Endothelial cell of umbilical vein (primary cell): ENCODE measurements around the gene VTI1A. TPM values are rescaled to one million over a fixed set of nuclear protein-coding genes. Genes with fewer than 3 reads are reported as not detected.

Source experiments
- BruUV-seq: library from RNA; stranded (reverse); fragments of 400-500 nt; replicated peaks from 2 replicates; lab custom pipeline; 2021; lab: Mats Ljungman, UMichigan
- CTCF ChIA-PET: fragments of 300-600, 350-600 bp; sonication (Branson Sonifier 250); formaldehyde crosslinking; loops from one replicate; lab custom pipeline; 2021; ENCODE audit warnings: antibody characterized with exemption, inconsistent platforms; lab: Charles Lee
- POLR2A ChIA-PET: fragments of 300-600, 350-600 bp; sonication (Branson Sonifier 250); formaldehyde crosslinking; loops from one replicate; lab custom pipeline; 2021; ENCODE audit warnings: antibody characterized with exemption, inconsistent platforms; lab: Charles Lee
- DNase-seq: peaks from one replicate; pipeline ENCODE4 v3.0.0-alpha.2; 2011; ENCODE audit warnings: low read depth, low spot score
- FAIRE-seq: peaks from 2 replicates; lab custom pipeline; 2011; peaks lifted over from hg19 to GRCh38; lab: Jason Lieb, UNC
- H2AFZ ChIP-seq: 2 replicates; pipeline ENCODE4 v1.6.0; 2012; ENCODE audit warnings: low read depth, low read length, control low read depth, inconsistent platforms
- H3K27ac ChIP-seq: 2 replicates; pipeline ENCODE4 v1.5.1; 2011; ENCODE audit warnings: low read depth, mild to moderate bottlenecking, control low read depth, low read length, moderate library complexity; ENCODE audit not compliant: insufficient read depth
- H3K27me3 ChIP-seq, 2 experiments: 2 replicates each; pipeline versions ENCODE4 v1.6.0 to v1.6.1; 2011; ENCODE audit warnings: low read length in 2 of 2, mixed read lengths in 1 of 2; ENCODE audit not compliant: control insufficient read depth in 2 of 2, insufficient read depth in 2 of 2
- H3K36me3 ChIP-seq, 2 experiments: 2 replicates in 1 of 2; 3 replicates in 1 of 2; pipeline ENCODE4 v1.5.1; 2011; ENCODE audit warnings: low read length in 2 of 2, mild to moderate bottlenecking in 1 of 2, moderate library complexity in 1 of 2; ENCODE audit not compliant: control insufficient read depth in 2 of 2, insufficient read depth in 2 of 2; ENCODE audit errors: extremely low read depth in 1 of 2
- H3K4me1 ChIP-seq: 3 replicates; pipeline ENCODE4 v1.5.1; 2011; ENCODE audit warnings: mild to moderate bottlenecking, low read length; ENCODE audit not compliant: control insufficient read depth, insufficient read depth; ENCODE audit errors: extremely low read depth
- H3K4me2 ChIP-seq: 2 replicates; pipeline ENCODE4 v1.6.1; 2011; ENCODE audit warnings: low read length, control low read depth, mixed read lengths; ENCODE audit not compliant: insufficient read depth
- H3K4me3 ChIP-seq, 3 experiments: fragments of 200-600 bp in 1 of 3; sonication (generic), shearing (Covaris generic) in 1 of 3; replicated peaks in 1 of 3; 2 replicates each; pipeline ENCODE4 v1.5.1; 2011 to 2016; ENCODE audit warnings: control low read depth in 3 of 3, low read length in 3 of 3, mild to moderate bottlenecking in 2 of 3, inconsistent platforms in 1 of 3, low read depth in 1 of 3, moderate library complexity in 1 of 3; ENCODE audit not compliant: insufficient read depth in 1 of 3
- H3K79me2 ChIP-seq: 2 replicates; pipeline ENCODE4 v1.6.0; 2012; ENCODE audit warnings: low read length, inconsistent platforms; ENCODE audit not compliant: control insufficient read depth, insufficient read depth
- H3K9ac ChIP-seq: replicated peaks from 2 replicates; pipeline ENCODE3; 2011; ENCODE audit warnings: low read length, control low read depth; ENCODE audit not compliant: insufficient read depth; ENCODE audit errors: extremely low read depth
- H3K9me1 ChIP-seq: replicated peaks from 3 replicates; pipeline ENCODE4 v1.6.0; 2011; ENCODE audit warnings: mild to moderate bottlenecking, low read length; ENCODE audit not compliant: control insufficient read depth, insufficient read depth; ENCODE audit errors: extremely low read depth
- H3K9me3 ChIP-seq: replicated peaks from 2 replicates; pipeline ENCODE4 v1.5.1; 2012; ENCODE audit warnings: low read length, inconsistent platforms; ENCODE audit not compliant: control insufficient read depth, insufficient read depth
- H4K20me1 ChIP-seq: replicated peaks from 2 replicates; pipeline ENCODE3; 2011; ENCODE audit warnings: mild to moderate bottlenecking, low read length; ENCODE audit not compliant: control insufficient read depth, insufficient read depth; ENCODE audit errors: extremely low read depth
- FOS ChIP-seq: IDR thresholded peaks from 2 replicates; pipeline ENCODE4 v1.6.1; 2011; ENCODE audit warnings: mild to moderate bottlenecking, low read length, moderate library complexity, borderline replicate concordance; ENCODE audit not compliant: insufficient read depth
- JUN ChIP-seq: IDR thresholded peaks from 2 replicates; pipeline ENCODE4 v1.6.1; 2011; ENCODE audit warnings: borderline replicate concordance, low read depth; ENCODE audit not compliant: insufficient read length, insufficient read depth
- POLR2A ChIP-seq: IDR thresholded peaks from 2 replicates; pipeline ENCODE4 v1.6.1; 2012; ENCODE audit warnings: low read depth, mild to moderate bottlenecking, control low read depth, low read length
- dilution Hi-C: fragments of 300-500 bp; cut with MboI; formaldehyde crosslinking; loops from one replicate; pipeline ENCODE4 v1.15.0; 2019; ENCODE audit warnings: low sequenced_read_pairs; ENCODE audit not compliant: extremely low pct_ligation_motif_present
- intact Hi-C: fragments of 100-400 bp; cut with micrococcal nuclease; formaldehyde crosslinking; loops from one replicate; pipeline ENCODE4 v1.10.0; 2022
- polyA plus RNA-seq, 4 experiments: library from polyadenylated mRNA; depleted of rRNA in 3 of 4; stranded (reverse) in 3 of 4; unstranded in 1 of 4; fragments of >200 nt; gene quantifications; 2 replicates each; pipeline versions ENCODE4 v1.2.1 to v1.2.3, GENCODE V29; 2011 to 2012; ENCODE audit warnings: missing spikeins in 1 of 4
- total RNA-seq: library from RNA; stranded (reverse); gene quantifications from 2 replicates; pipeline ENCODE4 v1.2.3, GENCODE V29; 2021
- TF ChIP-seq, protein P1 (sequence below): IDR thresholded peaks from 2 replicates; pipeline ENCODE4 v1.6.1; 2011; ENCODE audit not compliant: insufficient read depth, insufficient read length
- TF ChIP-seq, protein P2 (sequence below), 2 donors: IDR thresholded peaks; 1 replicate in 1 of 2; 2 replicates in 1 of 2; pipeline ENCODE4 v1.5.1; 2011; ENCODE audit warnings: low read length in 2 of 2, mild to moderate bottlenecking in 2 of 2, moderate library complexity in 2 of 2, control low read depth in 1 of 2, inconsistent platforms in 1 of 2, low read depth in 1 of 2; ENCODE audit not compliant: insufficient read depth in 1 of 2; ENCODE audit errors: extremely low read depth in 1 of 2

The VTI1A gene
- total and polyA plus RNA-seq, 2 donors (not counting 3 experiments of a cell fraction or from before 2014, with no cell fraction given): 10.8 to 35.6 TPM

DNA sequence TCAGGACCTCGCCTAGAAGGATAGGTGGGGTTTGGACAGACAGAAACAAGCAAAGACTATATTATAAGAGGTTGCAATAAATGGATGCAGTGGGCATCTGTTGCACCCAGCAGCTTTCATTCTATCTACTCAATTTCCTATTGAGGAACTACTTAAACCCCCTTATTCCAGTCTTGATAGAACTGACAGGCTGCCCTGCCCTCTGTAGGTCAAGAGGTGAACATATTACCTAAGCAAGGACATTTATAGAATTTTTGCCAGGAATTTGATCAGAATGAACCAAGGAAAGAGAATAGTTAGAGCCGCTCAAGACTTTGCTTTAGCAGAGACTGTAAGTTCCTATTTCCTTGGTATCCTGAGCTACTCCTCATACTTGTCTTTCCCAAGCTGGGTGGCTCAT lies 9.5 kb downstream of the VTI1A start:
- dilution Hi-C loops: no loop called here
- Histone ChIP-seq H2AFZ (no peak overlapping the region), H3K4me2 (no peak overlapping the region), H3K9ac (no peak overlapping the region), H3K9me3 (no peaks in the 10 kb centered on the region), H3K9me1 (no peaks in the 10 kb centered on the region), H3K4me1 (no peaks in the 10 kb centered on the region), H3K36me3 (peaks cover 2 to 5% of the 10 kb centered on the region in 2 experiments), H3K27ac (no peak overlapping the region), H3K27me3 (no peaks in the 10 kb centered on the region), H3K79me2 (peaks cover 6% of the 10 kb centered on the region), H3K4me3 (no peak overlapping the region), H4K20me1 (no peaks in the 10 kb centered on the region)
- POLR2A ChIA-PET: no interaction called here
- DNase-seq: no peak
- CTCF ChIA-PET: interaction anchor here (0.8 to 1.8 kb wide), 6 partner anchors 11 to 738 kb away, joined by 3 to 6 read pairs (median 4); no protein-coding TSS in a partner anchor
- no TSS peak for BruUV-seq
- no peak for TF ChIP-seq POLR2A
- TF ChIP-seq, protein P1, sequence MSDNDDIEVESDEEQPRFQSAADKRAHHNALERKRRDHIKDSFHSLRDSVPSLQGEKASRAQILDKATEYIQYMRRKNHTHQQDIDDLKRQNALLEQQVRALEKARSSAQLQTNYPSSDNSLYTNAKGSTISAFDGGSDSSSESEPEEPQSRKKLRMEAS: no peak
- TF ChIP-seq, protein P2, sequence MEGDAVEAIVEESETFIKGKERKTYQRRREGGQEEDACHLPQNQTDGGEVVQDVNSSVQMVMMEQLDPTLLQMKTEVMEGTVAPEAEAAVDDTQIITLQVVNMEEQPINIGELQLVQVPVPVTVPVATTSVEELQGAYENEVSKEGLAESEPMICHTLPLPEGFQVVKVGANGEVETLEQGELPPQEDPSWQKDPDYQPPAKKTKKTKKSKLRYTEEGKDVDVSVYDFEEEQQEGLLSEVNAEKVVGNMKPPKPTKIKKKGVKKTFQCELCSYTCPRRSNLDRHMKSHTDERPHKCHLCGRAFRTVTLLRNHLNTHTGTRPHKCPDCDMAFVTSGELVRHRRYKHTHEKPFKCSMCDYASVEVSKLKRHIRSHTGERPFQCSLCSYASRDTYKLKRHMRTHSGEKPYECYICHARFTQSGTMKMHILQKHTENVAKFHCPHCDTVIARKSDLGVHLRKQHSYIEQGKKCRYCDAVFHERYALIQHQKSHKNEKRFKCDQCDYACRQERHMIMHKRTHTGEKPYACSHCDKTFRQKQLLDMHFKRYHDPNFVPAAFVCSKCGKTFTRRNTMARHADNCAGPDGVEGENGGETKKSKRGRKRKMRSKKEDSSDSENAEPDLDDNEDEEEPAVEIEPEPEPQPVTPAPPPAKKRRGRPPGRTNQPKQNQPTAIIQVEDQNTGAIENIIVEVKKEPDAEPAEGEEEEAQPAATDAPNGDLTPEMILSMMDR (IDR thresholded peaks at IDR 0.05; ENCODE audit: extremely low read depth in 1 of 2, insufficient read depth in 1 of 2, low read depth in 1 of 2, low read length in 2 of 2): no peak
- no peak for FAIRE-seq
- intact Hi-C loops: no loop called here

DNA sequence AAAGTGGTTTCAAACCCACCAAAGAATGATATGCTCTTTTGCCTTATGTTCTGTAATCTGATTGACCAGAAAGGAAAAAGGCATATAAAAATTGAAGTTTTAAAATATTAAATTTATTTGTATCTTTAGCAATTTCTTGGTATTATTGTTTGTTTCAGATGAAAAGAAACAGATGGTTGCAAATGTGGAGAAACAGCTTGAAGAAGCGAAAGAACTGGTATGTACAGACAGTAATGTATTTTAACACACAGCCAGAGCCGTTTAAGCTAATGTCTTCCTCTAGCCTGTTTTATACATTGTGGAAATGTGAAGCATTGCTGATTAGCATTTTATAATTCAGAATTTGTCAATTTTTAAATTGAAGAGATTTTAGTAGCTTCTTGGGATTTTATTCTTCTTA lies 13.4 kb downstream of the VTI1A start:
- no peak overlapping the region for H3K4me3 ChIP-seq
- no peaks in the 10 kb centered on the region for H3K9me1 ChIP-seq
- H3K27me3 ChIP-seq: no peaks in the 10 kb centered on the region
- no peak overlapping the region for H2AFZ ChIP-seq
- dilution Hi-C loops: no loop called here
- POLR2A ChIA-PET: no interaction called here
- H4K20me1 ChIP-seq: no peaks in the 10 kb centered on the region
- H3K4me1 ChIP-seq: no peaks in the 10 kb centered on the region
- intact Hi-C loops: no loop called here
- H3K79me2 ChIP-seq: peaks cover 2% of the 10 kb centered on the region
- H3K27ac ChIP-seq: no peak overlapping the region
- H3K9ac ChIP-seq: no peak overlapping the region
- no peak for DNase-seq
- CTCF ChIA-PET: interaction anchor here (3.2 kb wide), 1 partner anchor 12 kb away, joined by 20 read pairs; no protein-coding TSS in a partner anchor
- BruUV-seq: no TSS peak
- TF ChIP-seq, protein P2 (IDR thresholded peaks at IDR 0.05; ENCODE audit: extremely low read depth in 1 of 2, insufficient read depth in 1 of 2, low read depth in 1 of 2, low read length in 2 of 2): no peak
- TF ChIP-seq FOS (no peak), JUN (no peak)
- no peaks in the 10 kb centered on the region for H3K9me3 ChIP-seq
- no peak for FAIRE-seq
- no peak overlapping the region for H3K4me2 ChIP-seq
- H3K36me3 ChIP-seq: peaks cover 5 to 6% of the 10 kb centered on the region in 2 experiments
